ENCODE data around the gene LPIN1.
"Not testable (repeated sequence)": the region's sequence is repeated elsewhere in the genome, so short reads cannot be mapped to it uniquely, and the experiment has no call there.

LPIN1 gene

DNA sequence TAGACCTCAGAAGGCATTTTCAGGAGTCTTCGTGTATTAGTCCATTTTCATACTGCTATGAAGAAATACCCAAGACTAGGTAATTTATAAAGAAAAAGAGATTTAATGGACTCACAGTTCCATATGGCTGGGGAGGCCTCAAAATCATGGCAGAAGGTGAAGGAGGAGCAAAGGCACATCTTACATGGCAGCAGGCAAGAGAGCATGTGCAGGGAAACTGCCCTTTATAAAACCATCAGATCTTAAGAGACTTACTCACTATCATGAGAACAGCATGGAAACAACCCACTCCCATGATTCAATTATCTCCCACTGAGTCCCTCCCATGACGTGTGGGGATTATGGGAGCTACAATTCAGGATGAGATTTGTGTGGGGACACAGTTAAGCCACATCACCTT is 101.5 kb downstream of the LPIN1 start:
- not testable (repeated sequence) for DNase-seq

DNA sequence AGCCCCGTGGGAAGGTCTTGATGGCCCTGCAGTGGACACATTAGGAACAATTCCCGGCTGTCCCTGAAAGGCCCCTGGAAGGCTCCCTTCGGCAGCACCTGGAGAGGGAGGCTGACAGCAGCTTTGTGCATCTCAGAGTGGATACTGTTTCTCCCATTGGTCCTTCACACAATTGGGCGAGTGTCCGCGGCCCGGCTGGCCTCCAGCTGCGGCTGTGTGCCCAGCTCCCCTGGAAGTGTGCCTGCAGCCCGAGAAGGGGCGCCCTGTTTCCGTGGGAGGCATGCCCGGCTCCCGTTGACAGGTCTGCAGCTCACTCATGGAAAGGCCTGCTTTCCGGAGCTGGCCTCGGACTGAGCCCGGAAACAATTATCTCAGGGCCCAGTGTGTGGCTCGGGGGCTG is 103.7 kb downstream of the LPIN1 start:
- DNase-seq = no peak

DNA sequence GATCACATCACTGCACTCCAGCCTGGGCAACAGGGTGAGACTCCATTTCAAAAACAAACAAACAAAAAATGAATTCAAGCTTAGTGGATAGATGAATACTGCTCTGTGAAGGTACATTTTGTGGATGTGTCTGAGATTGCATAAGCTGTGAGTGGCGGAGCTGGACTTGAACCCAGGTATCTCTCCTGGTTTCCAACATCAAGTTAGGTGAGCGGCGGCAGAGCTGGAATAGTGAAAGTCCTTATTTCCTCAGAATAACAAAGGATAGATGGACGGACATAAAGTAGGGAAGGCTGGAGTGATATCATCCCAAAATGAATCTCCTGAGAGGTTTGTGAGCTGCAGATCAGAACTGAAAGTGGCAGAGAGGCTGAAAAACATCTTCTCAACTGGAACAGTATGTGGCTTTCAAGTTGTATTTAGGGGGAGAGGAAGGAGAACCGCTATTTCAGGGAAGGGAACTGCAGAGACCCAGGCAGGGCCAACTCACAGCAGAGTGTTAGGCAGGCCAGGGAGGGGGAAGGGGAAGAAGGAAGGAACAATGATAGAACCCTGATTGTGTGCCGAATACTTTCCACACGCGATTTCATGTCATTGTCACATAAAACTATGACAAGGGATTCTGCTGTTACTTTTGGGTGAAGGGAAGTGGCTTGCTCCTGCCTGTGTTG is 106.2 kb downstream of the LPIN1 start:
- no peak for DNase-seq

DNA sequence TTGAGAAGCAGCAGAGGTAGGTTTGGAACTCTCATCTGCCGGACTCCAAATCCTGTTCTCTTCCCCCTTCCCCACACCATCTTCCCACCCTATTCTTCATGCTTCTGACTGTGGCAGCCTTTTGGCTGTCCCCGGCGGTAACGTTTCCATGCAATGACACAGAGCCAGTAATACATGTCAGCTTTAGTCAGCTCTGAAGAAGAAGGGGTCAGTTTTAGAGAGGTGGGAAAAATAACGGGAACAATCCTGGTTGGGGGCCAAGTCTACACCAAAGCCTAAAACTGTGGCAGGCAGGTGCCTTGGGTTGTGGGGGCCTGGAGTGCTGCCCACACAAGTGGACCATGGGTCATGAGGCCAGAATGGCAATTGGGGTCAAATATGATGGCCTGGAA is 106.8 kb downstream of the LPIN1 start:
- no peak for DNase-seq

- no peak for DNase-seq
Observed at GRCh38 chr2:11855064-11855760, 108.8 kb downstream of the LPIN1 start.

DNA sequence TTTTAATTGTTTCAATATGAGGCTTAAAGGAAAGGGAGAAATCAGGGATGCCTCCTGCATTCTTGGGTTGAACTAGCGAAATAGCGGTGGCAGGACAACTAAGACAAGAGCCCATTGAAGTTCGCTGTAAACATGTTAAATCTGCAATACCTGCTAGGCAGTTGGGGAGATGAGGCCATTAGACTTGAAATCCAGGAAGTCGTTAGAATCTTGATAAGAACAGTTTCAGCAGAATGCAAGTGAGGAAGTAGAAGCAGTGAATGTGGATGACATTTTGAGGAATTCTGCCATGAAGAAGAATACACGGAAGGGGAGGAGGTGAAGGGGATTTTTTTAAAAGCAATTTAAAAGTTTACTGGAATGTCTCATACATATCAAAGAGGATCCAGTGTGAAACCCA is 109.7 kb downstream of the LPIN1 start:
- DNase-seq = no peak

DNA sequence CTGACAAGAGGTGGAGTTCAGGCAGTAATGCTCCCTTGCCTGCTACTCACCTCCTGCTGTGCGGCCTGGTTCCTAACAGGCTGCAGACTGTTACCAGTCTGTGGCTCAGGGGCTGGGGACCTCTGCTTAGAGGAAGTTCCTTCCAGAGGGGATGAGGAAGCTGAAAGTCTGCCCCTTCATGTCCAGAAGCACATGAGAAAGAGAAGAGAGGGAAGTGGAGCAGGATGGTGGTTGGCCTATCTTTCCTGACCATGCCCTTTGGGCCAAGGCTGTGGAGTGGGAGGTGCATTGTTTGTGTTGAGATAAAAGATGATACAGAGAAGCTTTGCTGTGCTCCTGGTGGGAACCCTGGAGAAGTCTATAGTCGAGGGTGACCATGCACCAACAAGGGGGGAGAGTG is 112.5 kb downstream of the LPIN1 start:
- DNase-seq = no peak

DNA sequence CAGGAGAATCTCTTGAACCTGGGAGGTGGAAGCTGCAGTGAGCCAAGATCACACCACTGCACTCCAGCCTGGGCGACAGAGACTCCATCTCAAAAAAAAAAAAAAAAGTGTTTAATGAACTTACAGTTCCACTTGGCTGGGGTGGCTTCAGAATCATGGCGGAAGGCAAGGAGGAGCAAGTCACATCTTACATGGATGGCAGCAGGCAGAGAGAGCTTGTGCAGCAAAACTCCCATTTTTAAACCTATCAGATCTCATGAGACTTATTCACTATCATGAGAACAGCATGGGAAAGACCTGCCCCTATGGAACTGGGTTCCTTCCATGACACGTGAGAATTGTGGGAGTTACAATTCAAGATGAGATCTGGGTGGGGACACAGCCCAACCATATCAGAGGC is 113.5 kb downstream of the LPIN1 start:
- not testable (repeated sequence) for DNase-seq

DNA sequence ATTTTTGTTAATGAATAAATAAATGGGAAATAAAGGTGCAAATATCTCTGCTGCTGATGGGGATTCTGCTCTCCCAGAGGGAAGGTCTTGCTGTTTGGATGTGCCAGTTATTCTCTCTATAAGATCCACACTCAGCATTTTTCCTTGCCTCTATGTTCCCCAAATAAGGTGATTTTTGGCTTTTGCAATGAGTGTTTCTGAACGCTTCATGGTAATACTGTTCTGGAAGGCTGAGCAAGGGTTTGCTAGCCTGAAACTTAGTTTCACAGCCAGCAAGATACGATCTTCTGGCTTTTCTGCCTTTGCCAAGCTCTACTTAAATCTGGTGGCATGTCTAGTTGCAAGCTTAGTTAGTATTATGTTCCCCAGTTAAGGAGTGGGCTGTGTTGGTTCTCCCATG is 114.6 kb downstream of the LPIN1 start:
- DNase-seq = no peak

- no peak for DNase-seq
Observed at GRCh38 chr2:11862049-11862448, 115.6 kb downstream of the LPIN1 start.

- DNase-seq = no peak
Observed at GRCh38 chr2:11863103-11863502, 116.7 kb downstream of the LPIN1 start.

- peak; percentile 1 for DNase-seq
Observed at GRCh38 chr2:11863513-11864328, 117.3 kb downstream of the LPIN1 start.

GRCh38 chr2:11864724-11865123 is 118.3 kb downstream of the LPIN1 start:
- DNase-seq = no peak

- DNase-seq = no peak
Observed at GRCh38 chr2:11865378-11865777, 118.9 kb downstream of the LPIN1 start.

DNA sequence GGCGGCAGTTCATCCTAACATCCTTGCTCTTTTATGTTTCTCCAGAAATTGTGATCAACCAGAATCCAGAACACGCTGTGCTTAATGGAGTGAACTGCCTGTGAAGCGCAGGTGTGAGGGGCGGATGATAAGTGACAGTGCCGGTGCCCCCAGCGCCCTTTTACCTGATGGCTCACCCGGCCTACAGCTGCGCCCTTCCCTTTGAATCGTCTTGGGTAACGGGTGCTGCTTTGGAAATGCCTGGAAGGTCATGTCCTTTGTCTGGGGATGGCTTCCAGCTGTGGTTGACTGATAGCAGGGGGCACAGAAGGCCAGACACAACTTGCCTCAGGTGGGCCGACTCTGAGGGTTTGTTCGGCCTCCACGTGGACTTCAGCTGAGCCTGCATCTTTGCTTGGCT is 119.4 kb downstream of the LPIN1 start:
- DNase-seq = no peak

DNA sequence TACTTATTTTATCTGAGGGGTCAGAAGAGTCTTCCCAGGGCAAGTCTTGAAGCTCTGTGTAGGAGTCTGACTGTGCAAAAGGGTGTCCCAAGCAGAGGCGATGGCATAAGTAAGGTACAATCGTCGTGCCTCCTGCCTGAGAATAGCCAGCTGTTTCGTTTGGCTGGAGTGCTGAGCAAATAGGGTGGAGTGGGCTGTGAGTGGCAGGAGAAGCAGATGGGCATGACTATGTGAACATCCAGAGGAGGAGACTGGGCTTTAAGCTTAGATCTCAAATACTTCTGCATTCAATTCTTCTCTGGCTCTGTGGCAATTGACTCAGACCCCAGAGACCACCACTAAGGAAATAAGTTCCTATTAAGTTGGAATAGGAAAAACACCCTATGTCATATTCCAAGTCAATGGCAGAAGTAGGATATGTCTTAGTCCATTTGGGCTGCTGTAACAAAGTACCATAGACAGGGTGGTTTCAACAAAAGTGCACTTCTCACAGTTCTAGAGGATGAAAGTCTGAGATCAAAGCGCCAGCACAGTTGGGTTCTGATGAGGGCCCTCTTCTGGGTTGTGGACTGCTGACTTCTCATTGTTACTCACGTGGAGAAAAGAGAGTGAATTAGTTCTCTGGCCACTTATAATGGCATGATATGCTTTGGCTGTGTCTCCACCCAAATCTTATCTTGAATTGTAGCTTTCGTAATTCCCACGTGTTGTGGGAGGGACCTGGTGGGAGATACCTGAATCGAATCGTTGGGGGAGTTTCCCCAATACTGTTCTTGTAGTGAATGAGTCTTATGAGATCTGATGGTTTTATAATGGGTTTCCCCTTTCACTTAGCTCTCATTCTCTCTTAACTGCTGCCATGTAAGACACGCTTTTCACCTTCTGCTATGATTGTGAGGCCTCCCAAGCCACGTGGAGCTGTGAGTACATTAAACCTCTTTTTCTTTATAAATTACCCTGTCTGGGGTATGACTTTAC is 120.2 kb downstream of the LPIN1 start:
- DNase-seq = no peak

DNA sequence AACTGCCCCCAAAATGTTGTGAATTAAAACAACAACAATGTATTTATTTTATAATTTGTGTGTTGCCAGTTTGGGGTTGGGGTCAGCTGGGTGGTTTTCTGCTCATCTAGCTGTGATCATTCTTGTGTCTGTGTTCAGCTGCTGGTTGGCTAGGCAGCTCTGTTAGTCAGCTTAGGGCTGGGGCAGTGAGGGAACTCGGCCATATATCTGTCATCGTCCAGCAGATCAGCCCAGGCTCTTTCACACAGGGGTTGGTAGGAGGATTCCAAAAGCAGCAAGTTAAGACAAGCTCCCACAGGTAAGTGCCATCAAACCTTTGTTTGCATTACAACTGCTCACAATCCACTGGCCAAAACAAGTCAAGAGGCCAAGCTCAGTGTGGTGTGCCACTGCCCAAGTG is 121.5 kb downstream of the LPIN1 start:
- no peak for DNase-seq

- DNase-seq = no peak
Observed at GRCh38 chr2:11869391-11869991, 123.1 kb downstream of the LPIN1 start.

DNA sequence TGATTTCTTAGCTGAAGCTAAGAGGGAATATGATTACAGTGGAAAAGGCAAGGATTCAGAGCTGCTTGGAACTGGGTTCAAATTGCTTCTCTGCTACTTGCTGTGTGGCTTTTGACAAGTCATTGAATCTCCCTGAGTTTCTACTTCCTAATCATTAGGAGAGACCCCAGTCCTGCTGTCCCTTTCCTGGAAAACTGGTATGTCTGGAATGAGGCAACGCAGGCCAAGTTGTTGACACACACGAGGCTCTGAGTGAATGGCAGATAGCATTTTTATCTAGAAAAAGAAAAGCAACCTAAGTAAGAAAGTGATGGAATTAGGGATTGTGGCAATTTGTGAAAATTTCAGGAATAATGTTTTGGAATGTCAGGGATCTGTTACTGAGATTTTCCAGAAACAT is 123.6 kb downstream of the LPIN1 start:
- no peak for DNase-seq

- no peak for DNase-seq
Observed at GRCh38 chr2:11870584-11870983, 124.2 kb downstream of the LPIN1 start.

GRCh38 chr2:11871421-11871820 is 125.0 kb downstream of the LPIN1 start:
- no peak for DNase-seq

DNA sequence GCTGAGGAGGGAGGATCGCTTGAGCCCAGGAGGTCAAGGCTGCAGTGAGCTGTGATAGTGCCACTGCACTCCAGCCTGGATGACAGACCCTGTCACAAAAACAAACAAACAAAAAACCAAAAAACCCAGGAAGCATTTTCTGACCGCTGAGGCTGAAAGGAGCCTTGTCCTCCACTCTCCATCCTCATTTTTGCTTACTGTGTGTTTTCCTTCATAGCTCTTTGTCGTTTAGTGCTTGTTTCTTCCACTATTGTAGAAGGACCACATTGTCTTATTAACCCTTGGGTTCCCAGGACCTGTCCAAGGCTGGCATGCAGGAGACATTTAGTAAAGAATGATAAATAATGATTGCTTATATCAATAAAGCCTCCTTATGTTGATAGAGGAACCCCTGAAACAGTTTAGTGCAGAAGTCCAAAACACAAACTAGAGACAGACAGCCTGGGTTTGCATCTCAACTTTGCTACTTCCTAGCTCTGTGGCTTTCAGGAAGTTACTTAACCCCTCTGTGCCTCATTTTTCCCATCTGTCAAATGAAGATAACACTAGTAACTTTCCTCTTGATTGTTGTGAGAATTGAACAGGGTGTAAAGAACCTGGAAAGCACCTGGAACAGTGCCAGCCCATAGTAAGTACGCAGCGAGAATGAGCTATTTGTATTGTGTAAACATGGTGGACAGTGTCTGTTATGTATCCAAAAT is 126.0 kb downstream of the LPIN1 start:
- DNase-seq = no peak
